ENCODE data around the gene TRIM2. TPM values are rescaled to one million over a fixed set of nuclear protein-coding genes. Genes with fewer than 3 reads are reported as not detected.

The TRIM2 gene
- total and polyA plus RNA-seq, 2 experiments from 2014 or later: 22.0 to 61.5 TPM

DNA sequence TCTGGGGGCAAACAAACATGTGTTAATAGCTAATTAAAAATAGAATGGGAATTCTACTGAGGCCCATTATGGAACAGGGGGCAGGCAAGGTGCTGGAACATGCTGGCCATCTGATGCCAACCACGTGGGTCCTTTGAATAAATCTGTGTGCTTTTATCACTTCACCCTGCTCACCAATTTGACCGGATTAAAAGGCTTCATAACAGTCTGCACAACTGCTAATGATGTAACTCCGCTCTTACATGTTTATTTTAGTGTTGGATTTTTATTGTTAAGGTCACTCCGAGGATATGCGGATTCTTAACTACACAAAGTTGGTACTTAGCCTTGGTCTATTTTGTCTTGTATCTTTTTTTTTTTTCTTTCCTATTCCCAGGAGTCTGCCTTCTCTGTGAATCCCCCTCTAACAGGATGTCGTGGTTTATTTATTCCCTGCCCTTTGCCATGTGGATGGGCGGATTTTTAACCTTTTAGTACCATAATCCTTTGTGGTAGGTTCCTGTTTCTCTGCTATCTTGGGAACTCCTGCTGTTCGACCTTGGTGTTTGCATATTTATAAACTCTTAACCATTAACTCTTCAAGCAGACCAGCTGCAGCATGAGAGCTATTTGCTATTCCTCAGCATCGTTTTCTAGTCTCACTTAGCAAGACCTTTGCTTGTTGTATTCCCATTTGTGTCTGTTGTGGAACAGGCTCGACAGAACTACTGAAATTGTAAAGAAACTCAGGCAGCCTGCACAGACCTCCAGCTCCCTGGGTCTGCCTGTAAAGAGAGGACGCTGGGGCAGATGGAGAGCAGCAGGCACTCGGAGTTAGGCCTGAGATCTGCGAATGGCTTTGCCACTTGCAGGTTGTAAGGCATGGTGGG lies 38.0 kb downstream of the TRIM2 start (continued):
- TF ChIP-seq, protein P1, sequence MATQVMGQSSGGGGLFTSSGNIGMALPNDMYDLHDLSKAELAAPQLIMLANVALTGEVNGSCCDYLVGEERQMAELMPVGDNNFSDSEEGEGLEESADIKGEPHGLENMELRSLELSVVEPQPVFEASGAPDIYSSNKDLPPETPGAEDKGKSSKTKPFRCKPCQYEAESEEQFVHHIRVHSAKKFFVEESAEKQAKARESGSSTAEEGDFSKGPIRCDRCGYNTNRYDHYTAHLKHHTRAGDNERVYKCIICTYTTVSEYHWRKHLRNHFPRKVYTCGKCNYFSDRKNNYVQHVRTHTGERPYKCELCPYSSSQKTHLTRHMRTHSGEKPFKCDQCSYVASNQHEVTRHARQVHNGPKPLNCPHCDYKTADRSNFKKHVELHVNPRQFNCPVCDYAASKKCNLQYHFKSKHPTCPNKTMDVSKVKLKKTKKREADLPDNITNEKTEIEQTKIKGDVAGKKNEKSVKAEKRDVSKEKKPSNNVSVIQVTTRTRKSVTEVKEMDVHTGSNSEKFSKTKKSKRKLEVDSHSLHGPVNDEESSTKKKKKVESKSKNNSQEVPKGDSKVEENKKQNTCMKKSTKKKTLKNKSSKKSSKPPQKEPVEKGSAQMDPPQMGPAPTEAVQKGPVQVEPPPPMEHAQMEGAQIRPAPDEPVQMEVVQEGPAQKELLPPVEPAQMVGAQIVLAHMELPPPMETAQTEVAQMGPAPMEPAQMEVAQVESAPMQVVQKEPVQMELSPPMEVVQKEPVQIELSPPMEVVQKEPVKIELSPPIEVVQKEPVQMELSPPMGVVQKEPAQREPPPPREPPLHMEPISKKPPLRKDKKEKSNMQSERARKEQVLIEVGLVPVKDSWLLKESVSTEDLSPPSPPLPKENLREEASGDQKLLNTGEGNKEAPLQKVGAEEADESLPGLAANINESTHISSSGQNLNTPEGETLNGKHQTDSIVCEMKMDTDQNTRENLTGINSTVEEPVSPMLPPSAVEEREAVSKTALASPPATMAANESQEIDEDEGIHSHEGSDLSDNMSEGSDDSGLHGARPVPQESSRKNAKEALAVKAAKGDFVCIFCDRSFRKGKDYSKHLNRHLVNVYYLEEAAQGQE (IDR thresholded peaks at IDR 0.05; ENCODE audit: unreplicated experiment): no peak
- no peak for TF ChIP-seq EZH2 (IDR thresholded peaks at IDR 0.05; ENCODE audit: low read depth, unreplicated experiment)
- no peak for TF ChIP-seq NANOG (IDR thresholded peaks at IDR 0.05; ENCODE audit: borderline replicate concordance)
- no peak for TF ChIP-seq ETS1 (IDR thresholded peaks at IDR 0.05)
- TF ChIP-seq, protein P2, sequence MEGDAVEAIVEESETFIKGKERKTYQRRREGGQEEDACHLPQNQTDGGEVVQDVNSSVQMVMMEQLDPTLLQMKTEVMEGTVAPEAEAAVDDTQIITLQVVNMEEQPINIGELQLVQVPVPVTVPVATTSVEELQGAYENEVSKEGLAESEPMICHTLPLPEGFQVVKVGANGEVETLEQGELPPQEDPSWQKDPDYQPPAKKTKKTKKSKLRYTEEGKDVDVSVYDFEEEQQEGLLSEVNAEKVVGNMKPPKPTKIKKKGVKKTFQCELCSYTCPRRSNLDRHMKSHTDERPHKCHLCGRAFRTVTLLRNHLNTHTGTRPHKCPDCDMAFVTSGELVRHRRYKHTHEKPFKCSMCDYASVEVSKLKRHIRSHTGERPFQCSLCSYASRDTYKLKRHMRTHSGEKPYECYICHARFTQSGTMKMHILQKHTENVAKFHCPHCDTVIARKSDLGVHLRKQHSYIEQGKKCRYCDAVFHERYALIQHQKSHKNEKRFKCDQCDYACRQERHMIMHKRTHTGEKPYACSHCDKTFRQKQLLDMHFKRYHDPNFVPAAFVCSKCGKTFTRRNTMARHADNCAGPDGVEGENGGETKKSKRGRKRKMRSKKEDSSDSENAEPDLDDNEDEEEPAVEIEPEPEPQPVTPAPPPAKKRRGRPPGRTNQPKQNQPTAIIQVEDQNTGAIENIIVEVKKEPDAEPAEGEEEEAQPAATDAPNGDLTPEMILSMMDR (conservative IDR thresholded peaks at IDR 0.05; ENCODE audit: low read depth in 2 of 2): no peak
- TF ChIP-seq JUNB (IDR thresholded peaks at IDR 0.05; ENCODE audit: unreplicated experiment): no peak

GRCh38 chr4:153242839-153243324 lies 38.6 kb downstream of the TRIM2 start:
- no peak overlapping the region for H2AFZ ChIP-seq
- H4K20me1 ChIP-seq (replicated peaks; ENCODE audit: insufficient read depth): no peaks in the 10 kb centered on the region; the same call in 1 of the 2 replicates
- ATAC-seq (no peak), DNase-seq (ENCODE audit: low spot score) (no peak)
- H3K9me3 Mint-ChIP-seq: no peaks in the 10 kb centered on the region
- peaks cover 3% of the 10 kb centered on the region; the same call in 1 of the 2 replicates for H3F3A ChIP-seq (replicated peaks; ENCODE audit: low read depth)
- no peaks in the 10 kb centered on the region for H3K9me2 ChIP-seq (ENCODE audit: insufficient read depth)
- H3K36me3 ChIP-seq (ENCODE audit: insufficient read depth): no peaks in the 10 kb centered on the region
- peaks cover 8% of the 10 kb centered on the region; the same call in 1 of the 2 replicates for H3K79me2 ChIP-seq (replicated peaks; ENCODE audit: insufficient read depth)
- 0 out of 2 replicates have a peak overlapping the region, but pooled peaks have one; percentile 51 for H3K27ac Mint-ChIP-seq
- H3K36me3 Mint-ChIP-seq (ENCODE audit: low read depth): peaks cover 3% of the 10 kb centered on the region; the same call in 2 of the 3 replicates
- peaks cover 31% of the 10 kb centered on the region for H3K4me1 Mint-ChIP-seq
- 0 out of 2 replicates have a peak overlapping the region, but pooled peaks have one; percentile 23 for H3K27ac ChIP-seq (ENCODE audit: low read depth)
- peak overlapping the region; percentile 58; the same call in 1 of the 2 replicates for H3K4me2 ChIP-seq
- H3K4me3 ChIP-seq: no peak overlapping the region
- peaks cover 7% of the 10 kb centered on the region for H3K27me3 Mint-ChIP-seq (ENCODE audit: insufficient read depth, low read depth, poor library complexity)
- peaks cover 28% of the 10 kb centered on the region for H3K4me1 ChIP-seq (ENCODE audit: insufficient read depth)
- H3K27me3 ChIP-seq (ENCODE audit: insufficient read depth): no peaks in the 10 kb centered on the region
- no peak overlapping the region; the same call in 2 of the 3 replicates for H3K4me3 Mint-ChIP-seq
- TF ChIP-seq POLR2AphosphoS5 (IDR thresholded peaks at IDR 0.05; ENCODE audit: low read depth): no peak
- no peak for TF ChIP-seq EZH2 (IDR thresholded peaks at IDR 0.05; ENCODE audit: low read depth, unreplicated experiment)
- TF ChIP-seq ZNF114 (CRISPR knock-in tag; IDR thresholded peaks at IDR 0.05): no peak
- TF ChIP-seq ZNF331 (CRISPR knock-in tag; IDR thresholded peaks at IDR 0.05; ENCODE audit: low read depth): no peak
- no peak for TF ChIP-seq JUNB (IDR thresholded peaks at IDR 0.05; ENCODE audit: unreplicated experiment)
- no peak for TF ChIP-seq NANOG (IDR thresholded peaks at IDR 0.05; ENCODE audit: borderline replicate concordance)
- TF ChIP-seq, protein P1 (IDR thresholded peaks at IDR 0.05; ENCODE audit: unreplicated experiment): no peak
